Heart right ventricle (tissue), 16 donors: ENCODE results near the gene TTN. TPM values are rescaled to one million over a fixed set of nuclear protein-coding genes. Genes with fewer than 3 reads are reported as not detected.

ENCODE experiments used
- ATAC-seq, 8 donors: fragments of 200-7000 bp; cut with Tn5 transposase; one replicate each; pipeline ENCODE4 v1.9.1; 2020; ENCODE audit warnings: mild to moderate bottlenecking in 8 of 8, moderate library complexity in 8 of 8, moderate number of reproducible peaks in 1 of 8
- DNase-seq, 2 donors: peaks; one replicate each; pipeline ENCODE4 v3.0.0-alpha.2; 2020
- H3K27ac ChIP-seq, 10 donors: fragments of 200-600 bp; sonication (generic) in 2 of 10; one replicate each; pipeline versions ENCODE4 v1.5.0 to v1.8.0; 2020 to 2022; ENCODE audit warnings: mild to moderate bottlenecking in 3 of 10
- H3K27me3 ChIP-seq, 7 donors: fragments of 200-600 bp; one replicate each; pipeline ENCODE4 v1.8.0; 2021 to 2022; ENCODE audit warnings: mild to moderate bottlenecking in 2 of 7
- H3K36me3 ChIP-seq, 9 donors: fragments of 200-600 bp; sonication (generic) in 1 of 9; one replicate each; pipeline versions ENCODE4 v1.5.0 to v1.8.0; 2020 to 2022; ENCODE audit warnings: mild to moderate bottlenecking in 2 of 9
- H3K4me1 ChIP-seq, 9 donors: fragments of 200-600 bp; sonication (generic) in 1 of 9; one replicate each; pipeline versions ENCODE4 v1.5.0 to v1.8.0; 2020 to 2022; ENCODE audit warnings: mild to moderate bottlenecking in 4 of 9
- H3K4me3 ChIP-seq, 10 donors: fragments of 200-600 bp; sonication (generic) in 2 of 10; one replicate each; pipeline versions ENCODE4 v1.5.0 to v1.8.0; 2020 to 2022; ENCODE audit warnings: mild to moderate bottlenecking in 7 of 10, moderate library complexity in 2 of 10
- H3K9me3 ChIP-seq, 11 donors: fragments of 200-600 bp in 10 of 11; sonication (generic) in 2 of 11; one replicate each; pipeline versions ENCODE4 v1.5.0 to v1.8.0; 2013 to 2022; ENCODE audit warnings: mild to moderate bottlenecking in 2 of 11, control low read depth in 1 of 11, moderate library complexity in 1 of 11
- CTCF ChIP-seq, 9 donors: fragments of 200-600 bp; sonication (generic) in 2 of 9; IDR thresholded peaks; one replicate each; pipeline versions ENCODE4 v1.5.0 to v1.8.0; 2021 to 2022; ENCODE audit warnings: antibody characterized with exemption in 9 of 9, mild to moderate bottlenecking in 5 of 9, moderate library complexity in 1 of 9
- WGBS, 2 donors: extraction: QIAGEN DNeasy Blood & Tissue Kit; methylation state at CpG; one replicate each; pipeline ENCODE4 v1.1.7; 2013; ENCODE audit warnings: inconsistent platforms in 1 of 2; 5-methylcytosine and 5-hydroxymethylcytosine counted together
- intact Hi-C, 10 donors: fragments of 100-400 bp; cut with DNase I; formaldehyde crosslinking; loops; one replicate each; pipeline versions ENCODE4 v1.11.1 to v1.14.2; 2022
- polyA plus RNA-seq, 2 donors: library from polyadenylated mRNA; stranded (reverse); fragments of 200-250 nt; gene quantifications; one replicate each; pipeline ENCODE4 v1.2.3, GENCODE V29; 2013
- total RNA-seq, 10 donors: library from RNA; stranded (reverse); fragmentation: NEBNext Ultra II Directional in 3 of 10; extraction: Animal tissue kit (Norgen Biotek cat#: 25700) in 3 of 10; gene quantifications; one replicate each; pipeline versions ENCODE4 v1.2.1 to v1.2.4, GENCODE V29; 2021 to 2023
- donor health status: Arrhythmogenic right ventricular cardiomyopathy.
- donor health status: ischemic (EF 13 %, LVEDD 7.1; RV severe dilation, severe dysfunction).
- donor health status: healthy with polysubstance abuse.
- donor health status: DM: no; HTN: yes; CAD: no.
- donor health status: DM: no; HTN: no; CAD: no.
- donor health status: ischemic (EF 25% LVEDD 6.9; RV normal size, moderate dysfunction).
- donor health status: ischemic (EF 25% LVEDD 5.7; RV mildly dilated, moderate dysfunction).
- donor health status: healthy.
- donor health status: DM: yes; HTN: yes; CAD: no.
- donor health status: Ischemic cardiomyopathy.
- donor health status: ischemic (EF 35%, LVEDD 5.7; RV mildly dilated, moderate dysfunction).
- donor health status: nonischemic (EF 11% LVEDD 7.7; RV severe dilation, severe dysfunction).
- donor health status: DM: yes; HTN: yes; CAD: no.
- donor health status: PGD.
- donor health status: ischemic (EF 29% LVEDD 5.4; RV normal size, mild dysfunction).
- donor health status: nonischemic (EF 23%, LVEDD 6.1; RV moderate dilation, normal function).

TTN gene
- total and polyA plus RNA-seq, 12 donors, result 65.7 to 4,921 (median 3,636) TPM

GRCh38 chr2:178787155-178787554 lies 20.1 kb downstream of the TTN start:
- H3K9me3 ChIP-seq, result no peaks in the 10 kb centered on the region
- H3K4me3 ChIP-seq, result no peak overlapping the region
- DNase-seq, result no peak
- H3K27me3 ChIP-seq, result no peaks in the 10 kb centered on the region
- H3K4me1 ChIP-seq, result peaks cover 0 to 51% (median 0%) of the 10 kb centered on the region in 9 donors
- intact Hi-C loops, result no loop called here
- WGBS, 2 donors, result 54 to 56% methylated on average over 2 of the region's 2 CpGs
- TF ChIP-seq CTCF (IDR thresholded peaks at IDR 0.05), result no peak
- peaks cover 0 to 98% (median 21%) of the 10 kb centered on the region in 9 donors for H3K36me3 ChIP-seq
- no peak for ATAC-seq
- no peak overlapping the region for H3K27ac ChIP-seq

GRCh38 chr2:178783889-178784288 lies 23.3 kb downstream of the TTN start:
- H3K27me3 ChIP-seq, result no peaks in the 10 kb centered on the region
- peaks cover 0 to 99% (median 41%) of the 10 kb centered on the region in 9 donors for H3K36me3 ChIP-seq
- ATAC-seq (peak in 7 of 8 donors; percentile 14 to 46 (median 31)), DNase-seq (no peak)
- intact Hi-C loops, result no loop called here
- WGBS, 2 donors, result 62 to 69% methylated on average over 10 of the region's 10 CpGs
- H3K4me3 ChIP-seq, result no peak overlapping the region
- peaks cover 0 to 68% (median 0%) of the 10 kb centered on the region in 9 donors for H3K4me1 ChIP-seq
- TF ChIP-seq CTCF (IDR thresholded peaks at IDR 0.05), result no peak
- H3K27ac ChIP-seq, result no peak overlapping the region
- H3K9me3 ChIP-seq, result no peaks in the 10 kb centered on the region

GRCh38 chr2:178782236-178782635 lies 25.0 kb downstream of the TTN start:
- no peaks in the 10 kb centered on the region for H3K27me3 ChIP-seq
- peaks cover 0 to 78% (median 0%) of the 10 kb centered on the region in 9 donors for H3K4me1 ChIP-seq
- no peak for TF ChIP-seq CTCF (IDR thresholded peaks at IDR 0.05)
- H3K36me3 ChIP-seq, result peaks cover 0 to 100% (median 55%) of the 10 kb centered on the region in 9 donors
- 81 to 83% methylated on average over 7 of the region's 7 CpGs for WGBS, 2 donors
- H3K4me3 ChIP-seq, result no peak overlapping the region
- H3K27ac ChIP-seq, result no peak overlapping the region
- no peaks in the 10 kb centered on the region for H3K9me3 ChIP-seq
- DNase-seq (no peak), ATAC-seq (no peak)
- intact Hi-C loops, result no loop called here

- WGBS, 2 donors, result 49 to 62% methylated on average over 7 of the region's 7 CpGs
- no peak overlapping the region for H3K4me3 ChIP-seq
- H3K27ac ChIP-seq, result no peak overlapping the region
- DNase-seq (no peak), ATAC-seq (no peak)
- H3K9me3 ChIP-seq, result no peaks in the 10 kb centered on the region
- no peak for TF ChIP-seq CTCF (IDR thresholded peaks at IDR 0.05)
- intact Hi-C loops, result no loop called here
- H3K27me3 ChIP-seq, result no peaks in the 10 kb centered on the region
- H3K36me3 ChIP-seq, result peaks cover 0 to 100% (median 64%) of the 10 kb centered on the region in 9 donors
- peaks cover 0 to 63% (median 4%) of the 10 kb centered on the region in 9 donors for H3K4me1 ChIP-seq
These were observed 29.6 kb downstream of the TTN start for GRCh38 chr2:178777577-178777976.
